HepG2 (cell line): Measurements from ENCODE around the gene KLHDC8B. TPM values are rescaled to one million over a fixed set of nuclear protein-coding genes. Genes with fewer than 3 reads are reported as not detected.

Experiments used
- ATAC-seq: fragments of 200-7000 bp; cut with Tn5 transposase; 3 replicates; pipeline ENCODE4 v1.9.1; 2020; ENCODE audit warnings: mild to moderate bottlenecking, moderate library complexity
- BruUV-seq: library from RNA; stranded (reverse); fragments of 400-500 nt; replicated peaks from 2 replicates; lab custom pipeline; 2021; lab: Mats Ljungman, UMichigan
- CTCF ChIA-PET: fragments of 300-600 bp; formaldehyde crosslinking; extraction: SDS; loops from one replicate; lab custom pipeline; 2021; ENCODE audit warnings: low total read pairs, inconsistent platforms, low intra/inter-chr PET ratio; lab: Yijun Ruan, JAX
- POLR2A ChIA-PET: fragments of 350-600 bp; sonication (Branson Sonifier 250); formaldehyde crosslinking; loops from one replicate; lab custom pipeline; 2020; ENCODE audit warnings: antibody characterized with exemption, inconsistent platforms; lab: Yijun Ruan, JAX
- DNase-seq: peaks from one replicate; pipeline ENCODE4 v3.0.0-alpha.2; 2015; ENCODE audit warnings: low spot score
- FAIRE-seq: peaks from 3 replicates; lab custom pipeline; 2011; peaks lifted over from hg19 to GRCh38; lab: Jason Lieb, UNC
- H2AFZ ChIP-seq: one replicate; pipeline ENCODE4 v1.6.1; 2011; ENCODE audit warnings: low read length, inconsistent platforms
- H3K27ac ChIP-seq: fragments of 300-600 bp; 3 replicates; pipeline ENCODE4 v1.8.0; 2011; ENCODE audit warnings: mixed run types, mild to moderate bottlenecking, mixed read lengths, low read length, inconsistent platforms; ENCODE audit not compliant: insufficient read depth; ENCODE audit errors: extremely low read length
- H3K27me3 ChIP-seq, 2 experiments: fragments of 200-600 bp in 1 of 2; 2 replicates in 1 of 2; 3 replicates in 1 of 2; pipeline versions ENCODE4 v1.6.0 to v1.8.0; 2011; ENCODE audit warnings: low read length in 2 of 2, mild to moderate bottlenecking in 2 of 2, moderate library complexity in 2 of 2, inconsistent platforms in 1 of 2; ENCODE audit not compliant: insufficient read depth in 2 of 2, control insufficient read depth in 1 of 2
- H3K36me3 ChIP-seq, 2 experiments: fragments of 200-600 bp in 1 of 2; replicated peaks in 1 of 2; 2 replicates in 1 of 2; 3 replicates in 1 of 2; pipeline versions ENCODE4 v1.5.1 to v1.8.0; 2011; ENCODE audit warnings: low read length in 2 of 2, inconsistent platforms in 1 of 2; ENCODE audit not compliant: insufficient read depth in 2 of 2, control insufficient read depth in 1 of 2
- H3K4me1 ChIP-seq: 2 replicates; pipeline ENCODE4 v1.5.1; 2012; ENCODE audit warnings: low read length, inconsistent platforms; ENCODE audit not compliant: insufficient read depth
- H3K4me2 ChIP-seq: 2 replicates; pipeline ENCODE4 v1.6.0; 2011; ENCODE audit warnings: low read depth, low read length, inconsistent platforms
- H3K4me3 ChIP-seq, 3 experiments: fragments of 200-600 bp in 1 of 3; sonication (generic), shearing (Covaris generic) in 1 of 3; replicated peaks in 1 of 3; 2 replicates each; pipeline ENCODE4 v1.5.1; 2011 to 2016; ENCODE audit warnings: low read length in 3 of 3, inconsistent platforms in 2 of 3, low read depth in 2 of 3, mild to moderate bottlenecking in 2 of 3, control low read depth in 1 of 3, mixed read lengths in 1 of 3; ENCODE audit not compliant: insufficient read depth in 1 of 3
- H3K79me2 ChIP-seq: one replicate; pipeline ENCODE4 v1.6.1; 2011; ENCODE audit warnings: low read length, inconsistent platforms; ENCODE audit not compliant: insufficient read depth
- H3K9ac ChIP-seq: 2 replicates; pipeline ENCODE4 v1.6.0; 2011; ENCODE audit warnings: mild to moderate bottlenecking, low read depth, low read length, inconsistent platforms; ENCODE audit not compliant: insufficient read depth
- H3K9me3 ChIP-seq: 2 replicates; pipeline ENCODE4 v1.5.1; 2012; ENCODE audit warnings: mild to moderate bottlenecking, low read length
- H4K20me1 ChIP-seq: 2 replicates; pipeline ENCODE4 v1.6.0; 2011; ENCODE audit warnings: inconsistent platforms, mild to moderate bottlenecking, low read length, moderate library complexity; ENCODE audit not compliant: insufficient read depth
- ARID3A ChIP-seq: IDR thresholded peaks from 2 replicates; pipeline ENCODE4 v1.6.1; 2012; ENCODE audit warnings: low read depth, low read length, improper control_type of control experiment
- CTCF ChIP-seq: sonication (generic); formaldehyde crosslinking; IDR thresholded peaks from 2 replicates; pipeline ENCODE4 v1.5.0; 2020; ENCODE audit warnings: mild to moderate bottlenecking, missing genetic modification reagents, moderate library complexity
- KDM3A ChIP-seq: IDR thresholded peaks from 2 replicates; pipeline ENCODE4 v1.6.1; 2018; ENCODE audit warnings: low read depth, missing compliant biosample characterization
- RARA ChIP-seq: IDR thresholded peaks from 2 replicates; pipeline ENCODE4 v1.6.1; 2016; ENCODE audit warnings: missing genetic modification reagents, missing compliant biosample characterization
- SMARCC2 ChIP-seq: fragments of 450-650 bp; IDR thresholded peaks from 2 replicates; pipeline ENCODE4 v1.6.1; 2017; ENCODE audit warnings: antibody characterized with exemption, mild to moderate bottlenecking
- SMYD3 ChIP-seq: sonication (generic); formaldehyde crosslinking; IDR thresholded peaks from 2 replicates; pipeline ENCODE4 v1.8.1; 2023; ENCODE audit warnings: mild to moderate bottlenecking, missing genetic modification reagents
- SRSF9 ChIP-seq: fragments of 200-400 bp; formaldehyde crosslinking; IDR thresholded peaks from 2 replicates; pipeline ENCODE4 v1.6.1; 2018; ENCODE audit warnings: borderline replicate concordance, mild to moderate bottlenecking, low read depth, low read length; ENCODE audit not compliant: insufficient read depth, poor library complexity, severe bottlenecking
- TRIM22 ChIP-seq: fragments of 450-650 bp; IDR thresholded peaks from 2 replicates; pipeline ENCODE4 v1.6.1; 2017
- ZBTB33 ChIP-seq: sonication (generic); formaldehyde crosslinking; IDR thresholded peaks from 2 replicates; pipeline ENCODE4 v1.4.0; 2020; ENCODE audit warnings: missing genetic modification reagents
- ZNF274 ChIP-seq: sonication (generic); formaldehyde crosslinking; IDR thresholded peaks from 2 replicates; pipeline ENCODE4 v1.5.1; 2020; ENCODE audit warnings: mild to moderate bottlenecking, missing genetic modification reagents
- ZNF510 ChIP-seq: sonication (generic); formaldehyde crosslinking; IDR thresholded peaks from 2 replicates; pipeline ENCODE4 v1.4.0; 2020; ENCODE audit warnings: low read depth, mild to moderate bottlenecking, missing genetic modification reagents
- ZNF639 ChIP-seq: conservative IDR thresholded peaks from 2 replicates; pipeline ENCODE4 v1.6.1; 2018; ENCODE audit warnings: missing genetic modification reagents
- whole genome bisulfite sequencing: methylation state at CpG from one replicate; pipeline ENCODE4 v1.1.6; 2017; ENCODE audit warnings: low lambda C conversion rate; 5-methylcytosine and 5-hydroxymethylcytosine counted together
- in situ Hi-C: cut with HindIII; loops from 2 replicates; pipeline ENCODE4 v1.10.0; 2017; ENCODE audit warnings: low pct_unique_long_range_greater_than_20kb; ENCODE audit not compliant: extremely low pct_ligation_motif_present
- intact Hi-C: fragments of 100-400 bp; cut with micrococcal nuclease; formaldehyde crosslinking; loops from one replicate; pipeline ENCODE4 v1.10.0; 2022; ENCODE audit not compliant: unreplicated experiment
- polyA plus RNA-seq, 8 experiments: library from polyadenylated mRNA; depleted of rRNA in 3 of 8; stranded (reverse) in 7 of 8; unstranded in 1 of 8; fragments of >200 nt; fragmentation: Illumina TruSeq in 4 of 8; extraction: Trizol in 4 of 8; gene quantifications; 2 replicates each; pipeline versions ENCODE4 v1.2.1 to v1.2.3, GENCODE V29; 2011 to 2016; ENCODE audit warnings: low read depth in 4 of 8, missing spikeins in 1 of 8, mixed read lengths in 1 of 8; ENCODE audit not compliant: insufficient read depth in 1 of 8
- total RNA-seq, 5 experiments: library from RNA; depleted of rRNA; stranded (reverse); fragments of >200 nt; fragmentation: Illumina TruSeq; extraction: Trizol; gene quantifications; 2 replicates each; pipeline ENCODE4 v1.2.3, GENCODE V29; 2016; ENCODE audit warnings: low read depth in 1 of 5

The KLHDC8B gene
- total and polyA plus RNA-seq, 2 of the 13 experiments (the other 11 are each of a cell fraction or from before 2014, with no cell fraction given): 17.2 to 17.8 TPM

GRCh38 chr3:49173116-49173791 is 1.9 kb downstream of the KLHDC8B start (continued):
- TF ChIP-seq ZNF639 (CRISPR knock-in tag) (no peak), ZNF274 (CRISPR knock-in tag) (no peak), SMYD3 (CRISPR knock-in tag) (no peak), ARID3A (no peak), ZBTB33 (no peak)

GRCh38 chr3:49173792-49174170 is 2.4 kb downstream of the KLHDC8B start:
- ChIA-PET POLR2A (no interaction called here), CTCF (no interaction called here)
- no TSS peak for BruUV-seq
- Histone ChIP-seq H3K4me3 (peak overlapping the region in 1 of 3 experiments; percentile 13; a peak in 1 of 6 replicates), H3K4me2 (peak overlapping the region; percentile 96), H3K9ac (no peak overlapping the region), H4K20me1 (no peaks in the 10 kb centered on the region), H3K9me3 (no peaks in the 10 kb centered on the region), H3K4me1 (peaks cover 42% of the 10 kb centered on the region), H3K36me3 (peaks cover 0 to 1% of the 10 kb centered on the region in 2 experiments; a peak in 1 of 5 replicates), H2AFZ (no peak overlapping the region), H3K27me3 (no peaks in the 10 kb centered on the region), H3K27ac (no peak overlapping the region), H3K79me2 (no peaks in the 10 kb centered on the region)
- DNase-seq (no peak), ATAC-seq (no peak), FAIRE-seq (no peak)
- intact Hi-C loops: no loop called here
- in situ Hi-C loops: loop anchor here (25.0 kb wide), 1 partner anchor 264 kb away; the partner anchor contains the start of gene NICN1
- 88% methylated on average over 4 of the region's 4 CpGs for WGBS
- no peak for TF ChIP-seq ZNF510 (CRISPR knock-in tag)
- TF ChIP-seq ZNF639 (CRISPR knock-in tag): no peak
- no peak for TF ChIP-seq TRIM22
- TF ChIP-seq SRSF9: no peak
- TF ChIP-seq KDM3A (CRISPR knock-in tag): no peak
- no peak for TF ChIP-seq CTCF (CRISPR knock-in tag)
- TF ChIP-seq RARA (CRISPR knock-in tag): no peak
- TF ChIP-seq SMARCC2: no peak
